GM19468 (cell line): Measurements from ENCODE around the gene ANLN.

Source experiments
- ATAC-seq: cut with Tn5 transposase; IDR thresholded peaks from one replicate; pipeline ENCODE4 v1.9.1; 2021; ENCODE audit warnings: mild to moderate bottlenecking, moderate library complexity, moderate number of reproducible peaks; ENCODE audit not compliant: unreplicated experiment; ENCODE audit errors: extremely low read depth

The ANLN gene

DNA sequence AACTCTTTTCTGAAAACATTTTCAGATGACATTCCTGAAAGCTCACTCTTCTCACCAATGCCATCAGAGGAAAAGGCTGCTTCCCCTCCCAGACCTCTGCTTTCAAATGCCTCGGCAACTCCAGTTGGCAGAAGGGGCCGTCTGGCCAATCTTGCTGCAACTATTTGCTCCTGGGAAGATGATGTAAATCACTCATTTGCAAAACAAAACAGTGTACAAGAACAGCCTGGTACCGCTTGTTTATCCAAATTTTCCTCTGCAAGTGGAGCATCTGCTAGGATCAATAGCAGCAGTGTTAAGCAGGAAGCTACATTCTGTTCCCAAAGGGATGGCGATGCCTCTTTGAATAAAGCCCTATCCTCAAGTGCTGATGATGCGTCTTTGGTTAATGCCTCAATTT, 16.5 kb downstream of the ANLN start:
- ATAC-seq: no peak

DNA sequence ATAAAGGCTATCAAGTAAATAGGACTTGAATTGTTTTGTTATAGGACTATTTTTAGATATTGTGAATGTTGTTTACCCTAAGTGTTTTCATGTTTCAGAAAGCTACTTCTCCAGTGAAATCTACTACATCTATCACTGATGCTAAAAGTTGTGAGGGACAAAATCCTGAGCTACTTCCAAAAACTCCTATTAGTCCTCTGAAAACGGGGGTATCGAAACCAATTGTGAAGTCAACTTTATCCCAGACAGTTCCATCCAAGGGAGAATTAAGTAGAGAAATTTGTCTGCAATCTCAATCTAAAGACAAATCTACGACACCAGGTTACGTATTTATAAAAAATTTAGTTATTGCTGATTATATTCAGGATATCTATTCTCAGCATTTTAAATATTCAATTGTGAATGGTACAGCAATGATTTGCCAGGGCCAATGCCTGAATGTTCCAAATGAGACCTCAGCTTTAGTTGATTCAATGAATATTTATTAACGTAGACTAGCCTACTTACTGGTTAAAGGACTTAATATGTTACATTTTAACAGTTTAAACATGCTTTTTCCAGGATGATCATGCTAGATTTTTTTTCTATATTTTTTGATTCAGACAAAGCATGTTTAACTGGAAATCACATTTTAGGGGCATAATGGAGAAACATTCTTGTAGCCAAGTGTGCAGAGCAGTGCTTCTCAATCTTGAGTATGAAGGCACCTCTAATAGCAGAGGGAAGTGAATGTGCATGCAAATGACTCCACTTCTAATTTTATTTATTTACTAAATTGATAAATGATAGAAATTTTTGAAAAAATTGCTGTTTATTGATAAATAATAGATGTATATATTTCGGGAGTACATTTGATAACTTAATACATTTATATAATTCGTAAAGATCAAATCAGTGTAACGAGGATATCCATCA, 18.2 kb downstream of the ANLN start:
- no peak for ATAC-seq

DNA sequence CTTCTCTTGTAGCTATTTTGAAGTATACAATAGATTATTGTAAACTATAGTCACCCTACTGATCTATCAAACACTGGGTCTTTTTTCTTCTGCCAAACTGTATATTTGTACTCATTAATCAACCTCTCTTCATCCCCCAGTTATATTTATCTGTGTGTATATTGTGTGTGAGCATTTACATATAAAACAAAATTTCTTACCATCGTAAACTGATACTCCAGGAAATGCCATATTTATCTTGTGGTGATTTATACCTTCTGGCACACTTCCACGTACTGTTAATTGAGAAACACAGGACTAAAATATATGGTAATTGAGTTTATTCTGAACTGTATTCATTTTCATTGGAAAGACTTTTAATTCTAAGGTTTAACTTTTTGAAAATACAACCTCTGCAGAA, 18.9 kb downstream of the ANLN start:
- no peak for ATAC-seq

DNA sequence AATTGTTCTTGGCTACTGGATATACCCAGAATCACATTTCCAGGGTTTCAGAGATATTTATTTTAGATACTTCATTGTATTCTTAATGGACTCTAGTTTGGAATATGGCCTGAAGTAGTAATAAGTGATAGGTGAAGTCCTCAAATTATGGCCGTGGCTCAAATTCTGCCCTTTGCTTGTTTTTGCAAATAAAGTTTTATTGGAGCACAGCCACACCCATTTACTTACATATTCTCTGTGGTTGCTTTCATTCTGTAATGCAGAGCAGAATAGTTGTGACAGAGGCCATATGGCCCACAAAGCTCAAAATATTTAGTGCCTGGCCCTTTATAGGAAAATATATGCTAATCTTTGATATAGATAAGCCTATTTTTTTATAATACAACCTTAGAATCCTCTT, 19.5 kb downstream of the ANLN start:
- ATAC-seq: no peak

DNA sequence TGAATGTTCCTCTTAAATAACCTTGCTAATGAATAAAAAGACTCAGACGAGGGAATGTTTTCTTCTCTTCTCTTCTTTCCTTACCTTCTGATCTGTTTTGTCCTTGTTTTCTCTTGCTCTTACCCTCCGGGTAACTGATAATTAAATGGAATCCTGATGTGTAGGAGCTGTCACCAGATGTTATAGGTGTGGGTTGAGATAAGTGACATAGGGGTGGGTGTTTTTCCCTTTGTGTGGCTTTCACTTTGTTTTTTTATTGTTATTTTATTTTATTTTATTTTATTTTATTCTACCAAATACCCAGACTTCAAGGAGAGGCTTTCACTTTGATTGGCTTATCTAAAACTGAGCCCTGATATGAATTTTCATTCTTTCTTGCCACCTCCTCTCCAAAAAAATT, 25.5 kb downstream of the ANLN start:
- ATAC-seq: no peak

DNA sequence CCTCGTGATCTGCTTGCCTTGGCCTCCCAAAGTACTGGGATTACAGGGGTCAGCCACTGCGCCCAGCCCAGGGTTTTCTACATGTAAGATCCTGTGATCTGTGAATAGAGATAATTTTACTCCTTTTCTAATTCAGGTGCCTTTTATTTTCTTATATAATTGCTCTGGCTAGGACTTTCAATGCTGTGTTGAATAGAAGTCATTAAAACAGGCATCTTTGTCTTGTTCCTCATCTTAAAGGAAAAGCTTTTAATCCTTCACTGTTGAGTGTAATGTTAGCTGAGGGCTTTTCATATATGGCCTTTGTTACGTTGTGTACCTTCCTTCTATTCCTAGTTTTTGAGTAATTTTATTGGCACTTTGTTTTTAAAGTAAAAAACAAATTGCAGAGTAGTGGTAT, 26.6 kb downstream of the ANLN start:
- no peak for ATAC-seq

DNA sequence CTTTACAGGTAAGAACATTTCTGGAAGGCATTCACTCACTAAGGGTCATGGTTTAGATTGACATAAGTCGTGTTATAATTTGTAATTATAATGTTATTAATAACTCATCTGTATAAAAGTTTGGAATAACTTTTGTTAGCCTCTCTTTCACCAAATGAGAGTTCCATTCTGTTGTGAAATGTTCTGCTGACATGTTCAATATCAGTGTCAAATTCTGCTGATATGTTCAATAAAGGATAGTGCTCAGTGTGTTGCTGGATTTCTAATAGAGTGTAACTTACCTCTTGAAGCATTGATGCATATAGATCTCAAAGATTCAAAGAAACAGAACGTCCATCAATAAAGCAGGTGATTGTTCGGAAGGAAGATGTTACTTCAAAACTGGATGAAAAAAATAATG, 30.6 kb downstream of the ANLN start:
- ATAC-seq: no peak

DNA sequence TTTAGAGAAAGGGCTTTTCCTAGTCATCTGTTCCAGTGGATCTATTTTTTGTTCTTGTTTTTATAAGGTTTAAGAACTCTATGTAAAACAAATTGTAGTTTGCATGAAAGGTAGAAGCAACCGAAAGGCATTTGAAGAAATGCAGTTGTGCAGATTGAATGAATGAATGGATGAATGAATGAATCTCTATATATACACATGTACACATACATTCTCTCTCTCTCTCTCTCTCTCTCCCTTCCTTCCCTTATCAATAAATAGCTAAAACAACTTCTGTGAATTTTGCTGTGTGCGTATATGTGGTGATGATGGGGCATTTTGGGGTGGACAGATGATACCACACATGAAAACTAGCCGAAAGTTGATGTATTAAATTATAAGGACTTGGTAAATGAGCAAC, 32.4 kb downstream of the ANLN start:
- ATAC-seq: no peak

DNA sequence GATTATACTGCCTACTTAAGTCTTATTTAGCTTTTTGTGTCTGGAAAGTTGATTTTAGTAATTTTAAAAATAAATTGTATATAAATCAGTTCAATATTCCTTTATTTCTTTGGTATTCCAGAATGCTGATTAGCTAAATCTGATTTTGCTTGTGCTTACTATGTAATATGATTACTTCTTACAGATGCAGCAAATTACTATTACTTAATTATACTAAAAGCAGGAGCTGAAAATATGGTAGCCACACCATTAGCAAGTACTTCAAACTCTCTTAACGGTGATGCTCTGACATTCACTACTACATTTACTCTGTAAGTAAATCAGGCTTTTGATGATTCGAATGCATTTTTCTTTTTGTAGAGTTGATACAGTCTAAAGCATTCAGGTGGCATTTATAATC, 34.0 kb downstream of the ANLN start:
- ATAC-seq: no peak

DNA sequence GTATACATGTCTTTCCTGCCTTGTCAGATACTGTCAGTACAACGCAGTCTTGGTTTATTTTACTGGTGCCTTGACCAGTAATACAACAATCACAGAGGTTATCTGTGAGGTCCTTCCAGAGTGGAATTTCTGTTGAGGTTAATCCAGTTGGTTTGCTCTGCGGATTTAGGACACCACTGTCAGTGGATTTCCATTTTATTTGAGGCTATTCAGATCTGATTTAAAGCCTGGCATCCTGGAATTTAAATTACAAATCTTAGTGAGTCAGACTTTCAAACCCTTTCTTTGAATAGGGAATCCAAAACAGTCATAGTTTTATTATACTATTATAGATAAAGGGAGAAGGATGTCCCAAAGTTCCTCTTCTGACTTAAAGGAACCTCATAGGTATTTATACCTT, 40.5 kb downstream of the ANLN start:
- ATAC-seq: no peak

DNA sequence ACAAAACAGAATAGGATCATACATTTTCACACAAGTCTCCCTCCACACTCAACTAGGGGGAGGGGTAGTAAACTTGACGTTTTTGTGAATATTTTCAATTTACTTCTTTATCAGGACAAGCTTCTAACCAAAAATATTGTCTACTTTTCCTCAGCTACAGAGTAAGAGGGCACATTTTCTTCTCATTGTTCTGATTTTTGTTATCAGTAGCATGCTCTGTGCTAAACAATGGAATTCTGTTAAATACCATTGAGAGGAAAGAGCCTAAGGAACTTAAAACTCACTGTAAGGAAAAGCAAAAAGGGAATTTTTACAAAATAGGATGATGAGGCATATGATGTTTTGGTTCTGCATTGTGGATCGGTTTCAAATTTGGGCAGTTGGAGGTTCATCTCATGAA, 41.2 kb downstream of the ANLN start:
- ATAC-seq: no peak

DNA sequence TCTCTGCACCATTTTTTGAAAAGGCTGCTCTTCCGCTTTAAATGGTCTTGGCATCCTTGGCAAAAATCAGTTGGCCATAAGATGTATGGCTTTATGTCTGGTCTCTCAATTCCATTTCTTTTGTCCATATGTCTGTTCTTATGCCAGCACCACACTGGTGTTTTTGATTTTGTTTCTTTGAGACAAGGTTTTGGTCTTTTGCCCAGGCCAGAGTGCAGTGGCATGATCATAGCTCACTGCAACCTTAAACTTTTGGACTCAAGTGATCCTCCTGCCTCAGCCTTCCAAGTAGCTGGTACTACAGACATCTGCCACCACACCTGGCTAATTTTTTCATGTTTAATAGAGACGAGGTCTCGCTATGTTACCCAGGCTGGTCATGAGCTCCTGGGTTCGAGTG, 48.5 kb downstream of the ANLN start:
- no peak for ATAC-seq

DNA sequence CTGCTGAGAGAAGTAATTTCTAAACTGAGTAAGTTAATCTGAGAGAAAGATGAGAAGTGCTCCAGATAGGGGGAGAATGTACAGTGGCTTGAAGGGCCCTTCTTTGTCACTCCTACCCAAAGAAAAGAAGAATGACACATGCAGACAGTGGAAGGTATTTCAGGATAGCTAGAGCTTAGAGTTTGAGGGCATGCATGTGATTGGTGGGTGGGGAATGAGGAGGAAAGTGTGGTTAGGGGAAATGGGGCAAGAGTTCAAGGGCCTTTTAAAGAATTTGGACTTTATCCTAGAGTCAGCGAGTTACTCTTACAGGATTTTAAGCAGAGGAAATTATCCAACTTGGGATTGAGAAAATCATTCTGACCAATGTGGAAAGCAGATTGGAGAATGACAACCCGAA, 50.0 kb downstream of the ANLN start:
- no peak for ATAC-seq

DNA sequence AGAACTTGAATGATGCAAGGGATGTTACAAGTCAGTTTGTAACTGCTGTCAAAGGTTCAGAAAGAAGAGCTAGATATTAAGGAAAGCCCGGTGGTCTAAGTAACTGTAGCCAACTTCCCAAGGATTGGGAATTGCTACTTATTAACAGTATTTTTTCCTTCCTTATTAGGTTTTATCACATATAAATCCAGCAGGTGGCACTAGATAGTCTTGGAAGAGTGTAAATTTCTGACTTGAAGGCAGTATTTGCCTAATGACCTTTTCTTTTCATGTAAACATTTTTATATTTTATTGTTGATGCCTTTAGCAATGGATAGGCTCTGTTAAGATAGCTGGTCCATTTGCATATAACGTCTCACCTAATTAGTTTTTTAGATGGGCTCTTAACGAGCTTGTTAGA, 51.2 kb downstream of the ANLN start:
- no peak for ATAC-seq

DNA sequence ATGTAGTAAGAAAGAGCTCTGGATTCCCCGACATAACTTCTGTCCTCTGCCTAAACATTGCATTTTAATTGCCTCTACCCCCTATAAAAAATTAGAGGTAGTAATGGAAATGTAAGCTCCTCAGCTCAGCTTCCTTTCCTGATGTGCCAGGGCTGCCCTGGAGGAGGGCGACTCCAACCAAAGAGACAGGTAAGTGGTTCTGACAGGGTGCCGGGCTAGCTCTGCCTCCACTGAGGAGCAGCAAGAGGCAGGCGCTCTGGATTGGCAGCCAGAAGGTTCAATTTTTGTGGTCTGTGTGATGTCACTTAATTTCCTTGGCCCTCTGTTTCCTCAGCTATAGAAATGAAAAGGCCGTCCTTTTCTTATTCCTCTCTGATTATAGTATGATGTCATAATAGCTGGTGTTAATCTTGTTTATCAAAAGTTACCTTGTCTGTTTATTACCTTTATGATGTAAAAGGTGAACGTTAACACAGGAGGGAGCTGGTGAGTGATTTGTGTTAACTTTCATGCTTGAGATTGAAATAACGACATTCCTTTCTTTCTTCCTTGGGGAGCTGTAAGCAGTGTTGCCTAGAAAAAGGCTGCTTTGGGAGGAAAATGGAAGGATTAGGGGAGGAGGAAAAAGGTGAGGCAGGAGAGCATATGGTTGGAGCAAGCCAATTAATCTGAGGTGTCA, 51.8 kb downstream of the ANLN start:
- ATAC-seq: no peak

DNA sequence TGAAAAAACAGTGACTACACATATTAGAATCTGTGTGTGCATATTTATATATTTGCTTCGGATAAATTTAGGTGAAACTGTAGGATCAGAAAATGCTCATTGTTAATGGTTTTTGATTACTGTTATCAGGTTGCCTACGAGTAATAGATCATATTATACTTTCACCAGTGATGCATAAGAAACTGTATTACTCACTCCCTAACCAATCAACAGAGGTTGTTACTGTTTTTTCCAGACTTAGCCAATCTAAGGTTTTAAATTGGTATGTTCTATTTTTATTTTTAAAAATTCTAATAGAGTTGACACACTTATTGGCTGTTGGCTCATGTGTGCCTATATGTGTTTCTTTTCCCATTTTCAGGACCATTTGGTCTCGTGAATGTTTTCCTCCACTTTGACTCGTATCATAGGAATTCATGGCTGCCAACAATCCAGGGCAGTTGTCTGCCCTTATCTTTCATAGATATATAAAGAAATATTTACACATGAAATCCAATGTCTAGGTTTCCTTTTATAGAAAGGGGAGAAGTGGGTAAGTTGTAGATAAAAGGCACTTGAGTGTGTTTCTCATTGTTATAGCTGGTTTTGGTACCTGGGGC, 59.2 kb downstream of the ANLN start:
- ATAC-seq: no peak

DNA sequence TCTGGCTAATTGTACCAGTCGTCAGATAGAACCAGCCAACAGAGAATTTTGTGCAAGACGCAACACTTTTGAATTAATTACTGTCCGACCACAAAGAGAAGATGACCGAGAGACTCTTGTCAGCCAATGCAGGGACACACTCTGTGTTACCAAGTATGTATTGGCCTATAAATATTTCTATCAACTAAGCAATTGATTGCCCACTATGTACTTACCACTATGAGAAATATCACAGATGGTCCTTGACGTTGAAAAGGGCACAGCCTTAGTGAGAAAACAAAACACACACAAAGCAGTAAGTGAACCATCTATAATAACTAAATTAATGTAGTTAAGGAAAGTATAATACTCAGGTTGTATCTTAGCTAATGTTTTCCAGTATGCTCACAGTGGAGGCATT, 60.0 kb downstream of the ANLN start:
- ATAC-seq: no peak

DNA sequence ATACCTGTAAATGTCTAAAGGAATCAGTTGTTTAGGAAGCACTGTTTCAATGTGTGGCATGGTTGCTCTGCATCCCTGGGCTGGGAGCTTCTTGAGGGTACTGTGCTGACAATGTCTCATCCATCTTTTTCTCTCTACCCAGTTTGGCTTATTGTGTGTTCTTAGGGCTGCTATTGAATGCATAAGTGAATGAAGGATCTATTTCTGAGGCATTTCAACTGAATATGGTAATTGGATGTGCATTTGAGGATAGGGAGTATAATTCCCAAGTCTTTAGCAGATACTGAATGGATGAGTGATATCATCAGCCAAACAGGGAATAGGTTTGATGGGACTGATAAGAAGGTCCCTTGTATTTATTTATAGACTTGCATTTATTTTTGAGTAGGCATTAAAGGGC, 64.1 kb downstream of the ANLN start:
- ATAC-seq: no peak

DNA sequence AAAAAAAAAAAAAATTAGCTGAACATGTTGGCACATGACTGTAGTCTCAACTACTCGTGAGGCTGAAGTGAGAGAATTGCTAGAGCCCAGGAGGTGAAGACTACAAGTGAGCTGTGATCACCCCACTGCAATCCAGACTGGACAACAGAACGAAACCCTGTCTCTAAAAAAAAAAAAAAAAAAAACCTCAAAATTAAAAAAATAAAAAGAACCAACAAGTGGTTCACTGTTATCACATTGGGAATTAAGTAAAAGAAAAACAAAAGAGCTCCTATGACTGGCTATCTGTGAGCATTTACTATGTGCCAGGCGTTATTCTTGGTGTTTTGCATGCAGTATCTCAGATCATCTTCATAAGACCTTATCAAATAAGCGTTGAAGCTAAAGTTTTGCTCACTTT, 66.0 kb downstream of the ANLN start:
- ATAC-seq: no peak

DNA sequence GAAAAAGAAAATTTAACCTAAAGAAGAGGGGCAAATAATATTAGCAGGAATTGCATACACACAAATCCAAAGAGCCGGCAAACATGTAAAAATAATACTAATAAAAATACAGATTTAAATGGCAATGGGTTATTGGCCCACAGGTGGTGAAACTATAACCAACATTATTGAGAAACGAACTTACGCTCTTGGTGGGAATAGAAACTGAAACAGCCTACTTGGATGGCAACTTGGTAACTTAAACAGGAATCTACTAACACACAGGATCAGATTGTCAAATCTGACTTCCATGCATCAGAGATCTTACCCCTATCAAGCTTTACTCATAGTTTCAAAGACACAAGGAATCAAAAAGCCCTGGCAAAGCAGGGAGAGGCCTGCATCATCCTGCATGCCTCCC, 66.5 kb downstream of the ANLN start:
- no peak for ATAC-seq

DNA sequence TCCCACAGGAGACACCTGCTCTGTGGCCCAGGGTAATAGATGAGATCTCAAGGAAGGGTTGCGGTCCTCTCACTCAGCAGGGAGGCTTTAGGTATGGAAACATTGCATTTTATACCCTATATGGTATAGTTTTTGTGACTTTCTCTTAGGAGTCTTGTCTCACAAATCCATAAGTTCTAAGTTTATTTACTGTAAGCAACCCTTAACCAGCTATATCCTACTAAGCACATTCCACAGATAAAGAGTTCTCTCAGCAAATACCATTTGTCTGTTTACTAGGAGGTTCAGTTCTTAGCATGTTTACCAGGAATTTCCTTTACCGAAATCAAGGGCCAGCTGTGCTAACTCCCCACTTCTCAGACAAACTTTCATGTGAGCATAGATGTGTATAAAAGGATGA, 66.9 kb downstream of the ANLN start:
- ATAC-seq: no peak
